H1 (cell line): ENCODE data around the gene LMNB1. TPM values are rescaled to one million over a fixed set of nuclear protein-coding genes. Genes with fewer than 3 reads are reported as not detected.

Experiments used
- CTCF ChIA-PET: fragments of 300-600 bp; sonication (Branson Sonifier 250); formaldehyde crosslinking; loops from one replicate; lab custom pipeline; 2021; ENCODE audit not compliant: partially characterized antibody; lab: Charles Lee
- POLR2A ChIA-PET: fragments of 300-600 bp; sonication (Branson Sonifier 250); formaldehyde crosslinking; loops from one replicate; lab custom pipeline; 2021; ENCODE audit warnings: inconsistent platforms; ENCODE audit not compliant: partially characterized antibody; lab: Charles Lee
- DNase-seq, 2 experiments: peaks; one replicate each; pipeline versions ENCODE4 v3.0.0 to v3.0.0-alpha.2; 2010 to 2022; ENCODE audit warnings: low spot score in 2 of 2, low read depth in 1 of 2, mixed read lengths in 1 of 2
- FAIRE-seq: peaks from 2 replicates; lab custom pipeline; 2011; peaks lifted over from hg19 to GRCh38; lab: Jason Lieb, UNC
- H2AFZ ChIP-seq: 2 replicates; pipeline ENCODE4 v1.8.1; 2012; ENCODE audit warnings: low read length, inconsistent platforms
- H2AK5ac ChIP-seq: 2 replicates; pipeline ENCODE4 v1.6.1; 2013; ENCODE audit warnings: low read depth, low read length
- H2BK120ac ChIP-seq: replicated peaks from 2 replicates; pipeline ENCODE3; 2013; ENCODE audit warnings: low read depth, low read length, inconsistent platforms
- H2BK12ac ChIP-seq: 2 replicates; pipeline ENCODE4 v1.6.1; 2013; ENCODE audit warnings: low read depth, low read length
- H2BK15ac ChIP-seq: 2 replicates; pipeline ENCODE4 v1.6.1; 2013; ENCODE audit warnings: low read length
- H2BK20ac ChIP-seq: 2 replicates; pipeline ENCODE4 v1.6.1; 2013; ENCODE audit warnings: low read length
- H2BK5ac ChIP-seq: 2 replicates; pipeline ENCODE4 v1.6.1; 2013; ENCODE audit warnings: low read depth, low read length
- H3K14ac ChIP-seq: 2 replicates; pipeline ENCODE4 v1.6.1; 2013; ENCODE audit warnings: inconsistent platforms; ENCODE audit not compliant: insufficient read length
- H3K18ac ChIP-seq: 2 replicates; pipeline ENCODE4 v1.6.1; 2013; ENCODE audit warnings: low read length; ENCODE audit errors: extremely low read depth
- H3K23ac ChIP-seq: 2 replicates; pipeline ENCODE4 v1.6.1; 2013; ENCODE audit warnings: inconsistent platforms; ENCODE audit not compliant: insufficient read length
- H3K23me2 ChIP-seq: 2 replicates; pipeline ENCODE4 v1.6.1; 2013; ENCODE audit warnings: low read depth, low read length
- H3K27ac ChIP-seq: 2 replicates; pipeline ENCODE4 v1.6.1; 2011; ENCODE audit warnings: low read depth, low read length, inconsistent platforms
- H3K27me3 ChIP-seq, 4 experiments: replicated peaks in 1 of 4; 1 replicate in 1 of 4; 2 replicates in 3 of 4; pipeline versions ENCODE4 v1.6.1 to v1.8.1; 2011 to 2013; ENCODE audit warnings: low read length in 3 of 4, mild to moderate bottlenecking in 3 of 4, inconsistent platforms in 2 of 4, mixed read lengths in 2 of 4, moderate library complexity in 1 of 4; ENCODE audit not compliant: control insufficient read depth in 3 of 4, insufficient read depth in 3 of 4; ENCODE audit errors: extremely low read depth in 1 of 4
- H3K36me3 ChIP-seq, 4 experiments: 2 replicates each; pipeline versions ENCODE4 v1.6.1 to v1.8.1; 2011 to 2013; ENCODE audit warnings: mild to moderate bottlenecking in 4 of 4, low read length in 3 of 4, moderate library complexity in 2 of 4, control low read depth in 1 of 4, inconsistent platforms in 1 of 4; ENCODE audit not compliant: insufficient read depth in 4 of 4, control insufficient read depth in 2 of 4
- H3K4ac ChIP-seq: replicated peaks from 2 replicates; pipeline ENCODE3; 2013; ENCODE audit warnings: low read length, low read depth, mixed read lengths, inconsistent platforms; ENCODE audit not compliant: insufficient read length
- H3K4me1 ChIP-seq, 4 experiments: replicated peaks in 1 of 4; 1 replicate in 1 of 4; 2 replicates in 3 of 4; pipeline versions ENCODE4 v1.6.1 to v1.8.1; 2011 to 2013; ENCODE audit warnings: low read length in 3 of 4, inconsistent platforms in 2 of 4, mixed read lengths in 1 of 4; ENCODE audit not compliant: insufficient read depth in 4 of 4, control insufficient read depth in 3 of 4
- H3K4me2 ChIP-seq, 2 experiments: 2 replicates each; pipeline versions ENCODE4 v1.6.1 to v1.8.1; 2011 to 2013; ENCODE audit warnings: low read depth in 2 of 2, low read length in 2 of 2, control low read depth in 1 of 2, inconsistent platforms in 1 of 2, mild to moderate bottlenecking in 1 of 2; ENCODE audit not compliant: insufficient read depth in 1 of 2
- H3K4me3 ChIP-seq, 4 experiments: fragments of 200-600, 300-600 bp in 1 of 4; sonication (generic), shearing (Covaris generic), sonication (Bioruptor Twin) in 1 of 4; 2 replicates each; pipeline versions ENCODE4 v1.5.1 to v1.8.1; 2011 to 2016; ENCODE audit warnings: low read length in 4 of 4, low read depth in 3 of 4, control low read depth in 2 of 4, inconsistent platforms in 2 of 4, mild to moderate bottlenecking in 2 of 4, mixed read lengths in 1 of 4, moderate library complexity in 1 of 4; ENCODE audit not compliant: insufficient read depth in 2 of 4; ENCODE audit errors: extremely low read depth in 1 of 4
- H3K56ac ChIP-seq: replicated peaks from 2 replicates; pipeline ENCODE3; 2013; ENCODE audit warnings: low read depth, mild to moderate bottlenecking, mixed read lengths, low read length, inconsistent platforms; ENCODE audit not compliant: insufficient read length
- H3K79me1 ChIP-seq: 2 replicates; pipeline ENCODE4 v1.6.1; 2013; ENCODE audit warnings: low read depth, low read length, control low read depth
- H3K79me2 ChIP-seq, 2 experiments: 2 replicates each; pipeline versions ENCODE4 v1.6.1 to v1.8.1; 2012 to 2013; ENCODE audit warnings: low read length in 2 of 2, mild to moderate bottlenecking in 2 of 2, inconsistent platforms in 1 of 2; ENCODE audit not compliant: insufficient read depth in 2 of 2, control insufficient read depth in 1 of 2
- H3K9ac ChIP-seq, 4 experiments: replicated peaks in 1 of 4; 1 replicate in 1 of 4; 2 replicates in 3 of 4; pipeline versions ENCODE4 v1.6.1 to v1.8.1; 2011 to 2013; ENCODE audit warnings: low read depth in 3 of 4, low read length in 3 of 4, control low read depth in 2 of 4, mild to moderate bottlenecking in 2 of 4, moderate library complexity in 2 of 4, inconsistent platforms in 1 of 4; ENCODE audit errors: extremely low read depth in 1 of 4
- H3K9me3 ChIP-seq, 2 experiments: 2 replicates each; pipeline versions ENCODE4 v1.6.1 to v1.8.1; 2012 to 2013; ENCODE audit warnings: mild to moderate bottlenecking in 2 of 2, moderate library complexity in 2 of 2, control low read depth in 1 of 2, inconsistent platforms in 1 of 2, low read depth in 1 of 2, low read length in 1 of 2, mixed read lengths in 1 of 2; ENCODE audit not compliant: insufficient read depth in 2 of 2
- H4K20me1 ChIP-seq, 2 experiments: replicated peaks in 1 of 2; 2 replicates each; pipeline versions ENCODE3 to v1.8.1; 2011 to 2013; ENCODE audit warnings: inconsistent platforms in 2 of 2, low read length in 2 of 2, mild to moderate bottlenecking in 1 of 2; ENCODE audit not compliant: insufficient read depth in 2 of 2, control insufficient read depth in 1 of 2
- H4K5ac ChIP-seq: 2 replicates; pipeline ENCODE4 v1.6.1; 2013; ENCODE audit warnings: low read length, low read depth, mixed read lengths, inconsistent platforms; ENCODE audit not compliant: insufficient read length
- H4K8ac ChIP-seq: 2 replicates; pipeline ENCODE4 v1.8.0; 2013; ENCODE audit warnings: mild to moderate bottlenecking, moderate library complexity, low read length, inconsistent platforms; ENCODE audit not compliant: insufficient read depth; ENCODE audit errors: extremely low read depth
- H4K91ac ChIP-seq: replicated peaks from 2 replicates; pipeline ENCODE3; 2013; ENCODE audit warnings: low read length, mixed read lengths, inconsistent platforms; ENCODE audit not compliant: insufficient read length
- ASH2L ChIP-seq: fragments of 200-600, 300-600 bp; sonication (generic); IDR thresholded peaks from one replicate; pipeline ENCODE4 v1.7.1; 2017; ENCODE audit warnings: low read length
- CREB1 ChIP-seq: IDR thresholded peaks from 2 replicates; pipeline ENCODE4 v1.6.1; 2012; ENCODE audit warnings: inconsistent platforms
- CTBP2 ChIP-seq: IDR thresholded peaks from 2 replicates; pipeline ENCODE4 v1.7.0; 2011; ENCODE audit warnings: borderline replicate concordance, mild to moderate bottlenecking, moderate library complexity, mixed read lengths, low read length; ENCODE audit not compliant: insufficient read depth, insufficient read length
- CTCF ChIP-seq, 3 experiments: IDR thresholded peaks; 1 replicate in 2 of 3; 2 replicates in 1 of 3; pipeline versions ENCODE4 v1.5.1 to v1.6.1; 2011; ENCODE audit warnings: low read length in 3 of 3, mild to moderate bottlenecking in 3 of 3, inconsistent platforms in 2 of 3, low read depth in 1 of 3, moderate library complexity in 1 of 3; ENCODE audit not compliant: insufficient read depth in 1 of 3; ENCODE audit errors: control extremely low read depth in 1 of 3
- NRF1 ChIP-seq: IDR thresholded peaks from 2 replicates; pipeline ENCODE4 v1.6.1; 2011; ENCODE audit warnings: mild to moderate bottlenecking, low read depth, low read length, improper control_type of control experiment
- RBBP5 ChIP-seq: IDR thresholded peaks from 2 replicates; pipeline ENCODE4 v1.7.1; 2012; ENCODE audit warnings: low read depth, mild to moderate bottlenecking, inconsistent platforms, low read length, moderate library complexity, borderline replicate concordance
- RXRA ChIP-seq: IDR thresholded peaks from 2 replicates; pipeline ENCODE4 v1.6.1; 2011; ENCODE audit warnings: low read depth, mild to moderate bottlenecking, low read length, moderate library complexity; ENCODE audit not compliant: insufficient read depth
- USF2 ChIP-seq: IDR thresholded peaks from 2 replicates; pipeline ENCODE4 v1.6.1; 2011; ENCODE audit warnings: low read length, improper control_type of control experiment
- WGBS, 2 experiments: shearing (Covaris generic) in 1 of 2; methylation state at CpG; one replicate each; pipeline versions ENCODE4 v1.1.6 to v1.1.7; 2013 to 2015; ENCODE audit warnings: low lambda C conversion rate in 2 of 2, mixed read lengths in 2 of 2, inconsistent platforms in 1 of 2, low coverage in 1 of 2, missing lambda C conversion rate in 1 of 2; ENCODE audit not compliant: insufficient replicate concordance in 2 of 2, insufficient coverage in 1 of 2, insufficient read length in 1 of 2; ENCODE audit errors: extremely low coverage in 1 of 2, missing lambda C conversion rate in 1 of 2; 5-methylcytosine and 5-hydroxymethylcytosine counted together
- polyA plus RNA-seq, 7 experiments: library from polyadenylated mRNA; depleted of rRNA in 3 of 7; stranded (reverse) in 5 of 7; unstranded in 2 of 7; fragments of >200 nt in 5 of 7; fragments of 200-250 nt in 2 of 7; gene quantifications; 1 replicate in 5 of 7; 2 replicates in 1 of 7; 4 replicates in 1 of 7; pipeline versions ENCODE4 v1.2.1 to v1.2.3, GENCODE V29; 2011 to 2013; ENCODE audit warnings: missing spikeins in 2 of 7, mixed read lengths in 2 of 7
- total RNA-seq: library from RNA; stranded (reverse); fragmentation: NEBNext Ultra II Directional; extraction: Animal tissue kit (Norgen Biotek cat#: 25700); gene quantifications from 2 replicates; pipeline ENCODE4 v1.2.1, GENCODE V29; 2021

LMNB1 gene
- total and polyA plus RNA-seq, 2 of the 8 experiments (the other 6 are each of a cell fraction or from before 2014, with no cell fraction given) = 73.5 to 225 TPM

- Histone ChIP-seq H3K23me2 (peaks cover 4% of the 10 kb centered on the region; the same call in 1 of the 2 replicates), H2AK5ac (no peak overlapping the region), H3K27me3 (no peaks in the 10 kb centered on the region), H3K4me1 (peaks cover 1 to 6% (median 5%) of the 10 kb centered on the region in 4 experiments; a peak in 5 of 7 replicates), H3K9ac (no peak overlapping the region), H2BK20ac (0 out of 2 replicates have a peak overlapping the region, but pooled peaks have one; percentile 29), H3K27ac (no peak overlapping the region), H3K23ac (no peak overlapping the region), H4K20me1 (peaks cover 0 to 2% of the 10 kb centered on the region in 2 experiments), H3K4ac (peak overlapping the region; percentile 34), H4K91ac (no peak overlapping the region), H3K4me2 (no peak overlapping the region), H2BK5ac (no peak overlapping the region), H3K14ac (no peak overlapping the region), H3K79me1 (no peaks in the 10 kb centered on the region), H3K79me2 (no peaks in the 10 kb centered on the region), H3K4me3 (no peak overlapping the region), H3K36me3 (no peaks in the 10 kb centered on the region), H4K5ac (no peak overlapping the region), H3K56ac (no peak overlapping the region), H3K9me3 (no peaks in the 10 kb centered on the region), H4K8ac (no peak overlapping the region), H2BK12ac (peak overlapping the region; percentile 69; the same call in 1 of the 2 replicates), H2AFZ (no peak overlapping the region), H3K18ac (no peak overlapping the region), H2BK120ac (peak overlapping the region; percentile 11), H2BK15ac (0 out of 2 replicates have a peak overlapping the region, but pooled peaks have one; percentile 6)
- FAIRE-seq (no peak), DNase-seq (peak in 1 of 2 experiments; percentile 41)
- ChIA-PET POLR2A (no interaction called here), CTCF (interaction anchor here (0.5 kb wide), 1 partner anchor 65 kb away, joined by 3 read pairs; no protein-coding TSS in a partner anchor)
- WGBS, 2 experiments = 94% methylated on average over 7 of the region's 8 CpGs; no CpG with 5 or more reads in 1 of the 2 experiments
- TF ChIP-seq USF2 = no peak
- no peak for TF ChIP-seq CTBP2
- TF ChIP-seq NRF1 = no peak
- no peak for TF ChIP-seq CREB1
- TF ChIP-seq RXRA = no peak
- TF ChIP-seq RBBP5 = no peak
- no peak for TF ChIP-seq ASH2L
- no peak for TF ChIP-seq CTCF (IDR thresholded peaks at IDR 0.05; ENCODE audit: control extremely low read depth in 1 of 3, insufficient read depth in 1 of 3, low read depth in 1 of 3, low read length in 3 of 3)
Measured at GRCh38 chr5:126866851-126867636, 90.1 kb downstream of the LMNB1 start.
